Gastroesophageal sphincter (tissue), 4 donors: Measurements from ENCODE around the gene C1orf232. TPM values are rescaled to one million over a fixed set of nuclear protein-coding genes. Genes with fewer than 3 reads are reported as not detected.

ENCODE experiments used
- ATAC-seq: fragments of 150-250 bp; one replicate; pipeline ENCODE4 v1.9.1; 2016; ENCODE audit warnings: mild to moderate bottlenecking, moderate library complexity
- H3K27ac ChIP-seq, 4 donors: fragments of 200-600 bp; sonication (generic) in 3 of 4; 1 replicate in 3 of 4; 2 replicates in 1 of 4; pipeline ENCODE4 v1.5.1; 2016 to 2019
- H3K27me3 ChIP-seq: fragments of 200-600 bp; sonication (generic); one replicate; pipeline ENCODE4 v1.5.1; 2019
- H3K36me3 ChIP-seq, 2 donors: fragments of 200-600 bp; sonication (generic); one replicate each; pipeline ENCODE4 v1.5.1; 2019; ENCODE audit warnings: control low read depth in 1 of 2
- H3K4me1 ChIP-seq, 3 donors: fragments of 200-600 bp; sonication (generic); 1 replicate in 2 of 3; 2 replicates in 1 of 3; pipeline ENCODE4 v1.5.1; 2016 to 2019; ENCODE audit warnings: control low read depth in 2 of 3
- H3K4me3 ChIP-seq, 2 donors: fragments of 200-600 bp; sonication (generic); one replicate each; pipeline ENCODE4 v1.5.1; 2019; ENCODE audit warnings: mild to moderate bottlenecking in 1 of 2, moderate library complexity in 1 of 2
- H3K9me3 ChIP-seq, 3 donors: fragments of 200-600 bp; sonication (generic); one replicate each; pipeline ENCODE4 v1.5.1; 2017 to 2019; ENCODE audit warnings: control low read depth in 2 of 3
- EP300 ChIP-seq: sonication (generic); formaldehyde crosslinking; IDR thresholded peaks from one replicate; pipeline ENCODE4 v1.6.1; 2017; ENCODE audit warnings: antibody characterized with exemption, mild to moderate bottlenecking
- POLR2A ChIP-seq, 2 donors: fragments of 450-650 bp; IDR thresholded peaks; one replicate each; pipeline ENCODE4 v1.6.1; 2017; ENCODE audit warnings: antibody characterized with exemption in 2 of 2, mild to moderate bottlenecking in 2 of 2, moderate library complexity in 1 of 2
- POLR2AphosphoS5 ChIP-seq: sonication (generic); formaldehyde crosslinking; IDR thresholded peaks from one replicate; pipeline ENCODE4 v1.6.1; 2017; ENCODE audit warnings: antibody characterized with exemption
- WGBS, 2 donors: methylation state at CpG; one replicate each; pipeline ENCODE4 v1.1.5; 2018; ENCODE audit warnings: low coverage in 1 of 2; 5-methylcytosine and 5-hydroxymethylcytosine counted together
- total RNA-seq, 4 donors: library from RNA; depleted of rRNA; stranded (reverse); fragments of >200 nt; gene quantifications; one replicate each; pipeline ENCODE4 v1.1.0, GENCODE V29; 2016
- TF ChIP-seq, protein P1 (sequence below), 4 experiments: fragments of 200-600 bp in 2 of 4; fragments of 450-650 bp in 2 of 4; sonication (generic) in 1 of 4; IDR thresholded peaks; one replicate each; pipeline ENCODE4 v1.5.1; 2017 to 2019; ENCODE audit warnings: antibody characterized with exemption in 4 of 4, mild to moderate bottlenecking in 2 of 4, moderate library complexity in 2 of 4

C1orf232 gene
- total RNA-seq, 4 donors from 2014 or later: not detected

DNA sequence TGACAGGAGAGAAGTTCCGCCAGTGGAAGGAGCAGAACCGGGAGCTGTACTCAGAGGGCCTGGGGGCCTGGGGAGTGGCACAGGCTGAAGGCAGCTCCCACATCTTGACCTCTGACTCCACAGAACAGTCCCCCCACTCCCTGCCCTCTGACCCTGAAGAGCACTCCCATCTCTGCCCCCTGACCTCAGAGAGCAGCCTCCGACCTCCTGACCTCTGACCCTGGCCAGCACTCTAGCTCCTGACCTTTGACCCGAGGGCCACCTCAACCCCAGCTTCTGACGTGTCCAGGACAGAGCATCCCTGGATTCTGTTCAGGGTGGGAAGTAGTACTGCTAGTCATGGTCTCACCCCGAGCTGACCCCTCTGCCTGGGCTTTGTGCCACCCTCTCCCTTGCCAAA is 20.6 kb upstream of the C1orf232 start:
- no peaks in the 10 kb centered on the region for H3K36me3 ChIP-seq
- H3K27ac ChIP-seq: no peak overlapping the region
- H3K4me1 ChIP-seq: no peaks in the 10 kb centered on the region
- TF ChIP-seq POLR2AphosphoS5: no peak
- TF ChIP-seq EP300: no peak
- TF ChIP-seq POLR2A (IDR thresholded peaks at IDR 0.05): no peak
- TF ChIP-seq, protein P1, sequence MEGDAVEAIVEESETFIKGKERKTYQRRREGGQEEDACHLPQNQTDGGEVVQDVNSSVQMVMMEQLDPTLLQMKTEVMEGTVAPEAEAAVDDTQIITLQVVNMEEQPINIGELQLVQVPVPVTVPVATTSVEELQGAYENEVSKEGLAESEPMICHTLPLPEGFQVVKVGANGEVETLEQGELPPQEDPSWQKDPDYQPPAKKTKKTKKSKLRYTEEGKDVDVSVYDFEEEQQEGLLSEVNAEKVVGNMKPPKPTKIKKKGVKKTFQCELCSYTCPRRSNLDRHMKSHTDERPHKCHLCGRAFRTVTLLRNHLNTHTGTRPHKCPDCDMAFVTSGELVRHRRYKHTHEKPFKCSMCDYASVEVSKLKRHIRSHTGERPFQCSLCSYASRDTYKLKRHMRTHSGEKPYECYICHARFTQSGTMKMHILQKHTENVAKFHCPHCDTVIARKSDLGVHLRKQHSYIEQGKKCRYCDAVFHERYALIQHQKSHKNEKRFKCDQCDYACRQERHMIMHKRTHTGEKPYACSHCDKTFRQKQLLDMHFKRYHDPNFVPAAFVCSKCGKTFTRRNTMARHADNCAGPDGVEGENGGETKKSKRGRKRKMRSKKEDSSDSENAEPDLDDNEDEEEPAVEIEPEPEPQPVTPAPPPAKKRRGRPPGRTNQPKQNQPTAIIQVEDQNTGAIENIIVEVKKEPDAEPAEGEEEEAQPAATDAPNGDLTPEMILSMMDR (IDR thresholded peaks at IDR 0.05): no peak
- H3K9me3 ChIP-seq: no peaks in the 10 kb centered on the region
- H3K4me3 ChIP-seq: no peak overlapping the region
- H3K27me3 ChIP-seq: no peaks in the 10 kb centered on the region
- 60 to 69% methylated on average over 2 to 3 of the region's 6 CpGs for WGBS, 2 donors
- no peak for ATAC-seq

DNA sequence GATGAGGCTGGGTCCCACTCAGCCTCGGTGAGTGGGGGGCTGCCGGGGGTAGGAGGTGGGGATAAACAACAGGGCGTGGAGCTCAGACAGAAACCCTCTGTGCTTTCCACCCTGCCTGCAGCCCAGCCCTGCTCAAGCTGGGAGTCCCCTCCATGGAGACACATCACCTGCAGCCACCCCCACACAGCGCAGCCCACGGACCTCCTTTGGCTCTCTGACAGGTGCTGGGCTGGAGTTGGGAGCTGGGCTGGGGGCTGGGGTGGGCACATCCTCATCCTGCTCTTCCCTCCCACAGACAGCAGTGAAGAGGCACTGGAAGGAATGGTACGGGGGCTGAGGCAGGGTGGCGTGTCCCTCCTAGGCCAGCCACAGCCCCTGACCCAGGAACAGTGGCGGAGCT is 19.7 kb upstream of the C1orf232 start:
- ATAC-seq: no peak
- H3K4me3 ChIP-seq: no peak overlapping the region
- no peaks in the 10 kb centered on the region for H3K4me1 ChIP-seq
- no peaks in the 10 kb centered on the region for H3K9me3 ChIP-seq
- no peak for TF ChIP-seq EP300
- no peak for TF ChIP-seq POLR2A (IDR thresholded peaks at IDR 0.05)
- TF ChIP-seq, protein P1 (IDR thresholded peaks at IDR 0.05): no peak
- no peak for TF ChIP-seq POLR2AphosphoS5
- H3K36me3 ChIP-seq: no peaks in the 10 kb centered on the region
- H3K27ac ChIP-seq: no peak overlapping the region
- H3K27me3 ChIP-seq: no peaks in the 10 kb centered on the region
- no CpG with 5 or more reads among the region's 8 CpGs for WGBS, 2 donors

DNA sequence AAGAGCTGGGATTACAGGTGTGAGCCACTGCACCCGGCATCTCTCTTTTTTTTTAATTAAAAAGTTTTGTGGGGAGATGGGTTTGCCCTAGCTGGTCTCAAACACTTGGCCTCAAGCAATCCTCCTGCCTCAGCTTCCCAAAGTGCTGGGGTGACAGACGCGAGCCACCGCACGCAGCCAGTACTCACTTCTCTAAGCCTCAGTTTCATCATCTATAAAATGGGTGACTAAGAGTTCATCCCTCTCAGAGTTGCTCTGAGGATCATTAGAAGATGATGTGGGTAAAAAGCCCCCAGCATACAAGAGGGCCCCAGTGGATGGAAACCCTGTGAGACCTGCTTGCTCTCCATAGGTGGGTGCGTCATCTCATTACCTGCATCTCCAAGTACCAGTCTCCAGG is 19.1 kb upstream of the C1orf232 start:
- Histone ChIP-seq H3K4me1 (no peaks in the 10 kb centered on the region), H3K9me3 (no peaks in the 10 kb centered on the region), H3K27ac (no peak overlapping the region), H3K4me3 (no peak overlapping the region), H3K27me3 (no peaks in the 10 kb centered on the region), H3K36me3 (no peaks in the 10 kb centered on the region)
- WGBS, 2 donors: 100% methylated on average over 1 of the region's 6 CpGs; no CpG with 5 or more reads in 1 of the 2 donors
- ATAC-seq: no peak
- TF ChIP-seq POLR2AphosphoS5: no peak
- no peak for TF ChIP-seq EP300
- TF ChIP-seq POLR2A (IDR thresholded peaks at IDR 0.05): no peak
- TF ChIP-seq, protein P1 (IDR thresholded peaks at IDR 0.05): no peak

DNA sequence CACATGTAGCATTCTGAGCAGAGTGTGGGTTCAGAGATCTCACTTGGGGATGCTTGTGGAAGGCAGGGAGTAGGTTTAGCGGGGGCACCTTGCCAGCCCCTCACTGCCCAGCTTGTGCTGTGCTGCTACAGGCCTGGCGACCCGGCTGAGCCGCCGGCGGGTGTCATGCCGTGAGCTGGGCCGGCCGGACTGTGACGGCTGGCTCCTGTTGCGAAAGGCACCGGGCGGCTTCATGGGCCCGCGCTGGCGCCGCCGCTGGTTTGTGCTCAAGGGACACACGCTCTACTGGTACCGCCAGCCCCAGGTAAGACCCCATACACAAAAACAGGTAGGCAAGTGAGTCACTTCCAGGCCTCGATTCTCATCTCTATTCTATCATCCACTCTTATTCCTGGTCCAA is 16.1 kb upstream of the C1orf232 start:
- no peaks in the 10 kb centered on the region for H3K4me1 ChIP-seq
- 83 to 96% methylated on average over 1 to 11 of the region's 21 CpGs for WGBS, 2 donors

DNA sequence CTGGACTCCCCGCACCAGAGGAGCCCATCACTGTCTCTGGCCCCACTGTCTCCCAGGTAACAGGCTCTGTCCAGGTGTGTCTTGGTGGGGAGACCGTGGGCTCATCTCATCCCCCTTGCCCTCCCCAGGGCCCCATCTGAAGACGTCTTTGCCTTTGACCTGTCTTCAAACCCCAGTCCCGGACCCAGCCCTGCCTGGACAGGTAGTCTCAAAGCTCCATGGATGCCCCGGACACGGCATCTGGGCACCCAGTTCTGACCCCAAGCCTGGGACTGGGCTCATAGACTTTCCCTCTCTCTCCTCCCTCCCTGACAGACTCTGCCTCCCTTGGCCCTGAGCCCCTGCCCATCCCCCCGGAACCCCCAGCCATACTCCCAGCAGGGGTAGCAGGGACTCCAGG is 15.3 kb upstream of the C1orf232 start:
- no peaks in the 10 kb centered on the region for H3K9me3 ChIP-seq
- no peaks in the 10 kb centered on the region for H3K4me1 ChIP-seq
- H3K27ac ChIP-seq: no peak overlapping the region
- no CpG with 5 or more reads among the region's 7 CpGs for WGBS, 2 donors
- no peaks in the 10 kb centered on the region for H3K36me3 ChIP-seq
- TF ChIP-seq POLR2A (IDR thresholded peaks at IDR 0.05): no peak
- TF ChIP-seq EP300: no peak
- TF ChIP-seq POLR2AphosphoS5: no peak
- TF ChIP-seq, protein P1 (IDR thresholded peaks at IDR 0.05): no peak
- H3K27me3 ChIP-seq: no peaks in the 10 kb centered on the region
- H3K4me3 ChIP-seq: no peak overlapping the region
- ATAC-seq: no peak

More for the DNA sequence above, 16.1 kb upstream of the C1orf232 start:
- TF ChIP-seq POLR2AphosphoS5 (no peak), POLR2A (IDR thresholded peaks at IDR 0.05) (no peak), EP300 (no peak)
- TF ChIP-seq, protein P1 (IDR thresholded peaks at IDR 0.05): no peak
- Histone ChIP-seq H3K9me3 (no peaks in the 10 kb centered on the region), H3K27ac (no peak overlapping the region), H3K27me3 (no peaks in the 10 kb centered on the region), H3K36me3 (no peaks in the 10 kb centered on the region), H3K4me3 (no peak overlapping the region)
- ATAC-seq: no peak
